WERI-Rb-1 (cell line): ENCODE results near the gene KIAA0319L.
"Not testable (repeated sequence)": the region's sequence is repeated elsewhere in the genome, so short reads cannot be mapped to it uniquely, and the experiment has no call there.

Experiments
- DNase-seq: peaks from one replicate; pipeline ENCODE4 v3.0.0-alpha.2; 2020
- H3K27ac ChIP-seq: fragments of 250-450 bp; sonication (Bioruptor Pico); 2 replicates; pipeline ENCODE4 v1.5.1; 2020; ENCODE audit warnings: mild to moderate bottlenecking, moderate library complexity
- H3K27me3 ChIP-seq: fragments of 250-450 bp; sonication (Bioruptor Pico); 2 replicates; pipeline ENCODE4 v1.5.1; 2021; ENCODE audit warnings: mild to moderate bottlenecking, low read depth, moderate library complexity; ENCODE audit not compliant: insufficient read depth, severe bottlenecking
- H3K36me3 ChIP-seq: fragments of 250-450 bp; sonication (Bioruptor Pico); 2 replicates; pipeline ENCODE4 v1.5.1; 2020; ENCODE audit warnings: mild to moderate bottlenecking, moderate library complexity
- H3K4me3 ChIP-seq: 2 replicates; pipeline ENCODE4 v1.5.1; 2011; ENCODE audit warnings: low read depth, mild to moderate bottlenecking, control low read depth, low read length
- H3K9me3 ChIP-seq: fragments of 250-450 bp; sonication (Bioruptor Pico); 2 replicates; pipeline ENCODE4 v1.5.1; 2021; ENCODE audit warnings: mild to moderate bottlenecking, moderate library complexity; ENCODE audit not compliant: severe bottlenecking
- CTCF ChIP-seq: IDR thresholded peaks from 2 replicates; pipeline ENCODE4 v1.5.1; 2011; ENCODE audit warnings: low read depth, mild to moderate bottlenecking, control low read depth, inconsistent platforms, low read length

The KIAA0319L gene

GRCh38 chr1:35587736-35588135 is 30.5 kb upstream of the KIAA0319L start:
- Histone ChIP-seq H3K27ac (no peak overlapping the region), H3K36me3 (no peaks in the 10 kb centered on the region), H3K27me3 (no peaks in the 10 kb centered on the region), H3K9me3 (no peaks in the 10 kb centered on the region), H3K4me3 (no peak overlapping the region)
- no peak for TF ChIP-seq CTCF
- no peak for DNase-seq

- no peak for TF ChIP-seq CTCF
- Histone ChIP-seq H3K27ac (no peak overlapping the region), H3K36me3 (no peaks in the 10 kb centered on the region), H3K4me3 (no peak overlapping the region), H3K27me3 (no peaks in the 10 kb centered on the region), H3K9me3 (no peaks in the 10 kb centered on the region)
- no peak for DNase-seq
These were observed 29.6 kb upstream of the KIAA0319L start for GRCh38 chr1:35586808-35587207.

- H3K36me3 ChIP-seq, H3K9me3 ChIP-seq: not testable (repeated sequence)
These were observed 28.6 kb upstream of the KIAA0319L start for GRCh38 chr1:35585805-35586204.

GRCh38 chr1:35585281-35585680 is 28.1 kb upstream of the KIAA0319L start:
- H3K27ac ChIP-seq: no peak overlapping the region
- H3K27me3 ChIP-seq: no peaks in the 10 kb centered on the region
- no peak for DNase-seq
- no peak for TF ChIP-seq CTCF
- no peak overlapping the region for H3K4me3 ChIP-seq
- no peaks in the 10 kb centered on the region for H3K36me3 ChIP-seq
- no peaks in the 10 kb centered on the region for H3K9me3 ChIP-seq

More at GRCh38 chr1:35585805-35586204, 28.6 kb upstream of the KIAA0319L start:
- not testable (repeated sequence) for H3K4me3 ChIP-seq, DNase-seq, H3K27me3 ChIP-seq, H3K27ac ChIP-seq

GRCh38 chr1:35581621-35582020 is 24.4 kb upstream of the KIAA0319L start:
- not testable (repeated sequence) for H3K27me3 ChIP-seq, H3K36me3 ChIP-seq, DNase-seq, H3K4me3 ChIP-seq, H3K9me3 ChIP-seq, H3K27ac ChIP-seq

- no peaks in the 10 kb centered on the region for H3K36me3 ChIP-seq
- H3K27ac ChIP-seq: no peak overlapping the region
- no peaks in the 10 kb centered on the region for H3K27me3 ChIP-seq
- no peak for DNase-seq
- no peak overlapping the region for H3K4me3 ChIP-seq
- no peaks in the 10 kb centered on the region for H3K9me3 ChIP-seq
- no peak for TF ChIP-seq CTCF
These were observed 23.8 kb upstream of the KIAA0319L start for GRCh38 chr1:35580949-35581388.
